ENCODE results near the gene HOXA4.

The HOXA4 gene

GRCh38 chr7:27168265-27168947 is 37.8 kb upstream of the HOXA4 start:
- DNase-seq: no peak

DNA sequence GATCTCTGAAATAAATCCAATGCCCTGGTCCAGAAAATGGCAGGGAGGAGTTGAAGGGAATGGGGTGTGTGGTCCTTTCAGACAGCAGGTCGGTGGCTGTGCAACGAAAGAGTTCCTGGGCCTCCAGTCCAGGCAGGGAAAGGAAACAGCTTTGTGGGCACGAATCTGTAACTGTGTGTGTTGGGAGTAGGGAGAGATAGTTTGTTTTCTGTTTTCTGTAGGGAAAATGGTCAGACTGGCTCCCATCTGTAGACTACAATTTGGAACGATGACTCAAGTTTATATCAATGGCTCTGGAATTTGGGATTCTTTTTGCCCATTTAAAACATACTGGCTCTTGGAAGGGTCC is 37.3 kb upstream of the HOXA4 start:
- no peak for DNase-seq

- DNase-seq: no peak
Measured at GRCh38 chr7:27166531-27167505, 36.3 kb upstream of the HOXA4 start.

DNA sequence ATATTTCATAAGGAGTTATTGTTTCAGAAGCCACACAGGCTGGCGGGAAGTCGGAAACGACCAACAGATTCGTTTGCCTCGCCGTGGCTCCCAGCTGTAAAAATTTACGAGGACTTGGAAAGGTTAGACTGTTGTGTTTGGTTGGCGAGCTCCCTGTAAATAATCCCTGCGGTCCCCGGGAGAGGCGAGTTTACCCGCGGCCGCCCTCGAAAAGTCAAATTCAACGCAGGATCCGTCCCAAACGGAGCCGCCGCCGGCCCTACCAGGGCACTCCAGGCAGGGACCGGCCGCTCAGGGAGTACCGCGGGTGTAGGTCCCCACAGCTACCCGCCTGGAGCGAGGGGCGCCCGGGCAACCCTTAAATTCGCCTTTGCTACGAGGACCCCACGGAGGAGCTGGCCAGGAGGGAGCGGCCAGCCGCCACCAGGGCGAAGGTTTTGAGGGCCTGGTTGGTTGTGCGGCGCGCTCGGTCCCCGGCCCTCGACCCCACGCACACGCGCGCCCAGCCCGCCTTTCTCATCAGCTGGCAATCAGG is 35.5 kb upstream of the HOXA4 start:
- DNase-seq: no peak

GRCh38 chr7:27165089-27165995 is 34.8 kb upstream of the HOXA4 start, which contains the start of gene HOXA9:
TSS of gene HOXA9 (minus strand) at chr7:27165537. CDS start at chr7:27165457, 80 bp downstream.
- DNase-seq: no peak

- DNase-seq: no peak
Measured at GRCh38 chr7:27164367-27165088, 34.0 kb upstream of the HOXA4 start.

GRCh38 chr7:27164045-27164366 is 33.4 kb upstream of the HOXA4 start:
- DNase-seq: no peak

- DNase-seq: no peak
Measured at GRCh38 chr7:27163288-27164044, 32.9 kb upstream of the HOXA4 start.

DNA sequence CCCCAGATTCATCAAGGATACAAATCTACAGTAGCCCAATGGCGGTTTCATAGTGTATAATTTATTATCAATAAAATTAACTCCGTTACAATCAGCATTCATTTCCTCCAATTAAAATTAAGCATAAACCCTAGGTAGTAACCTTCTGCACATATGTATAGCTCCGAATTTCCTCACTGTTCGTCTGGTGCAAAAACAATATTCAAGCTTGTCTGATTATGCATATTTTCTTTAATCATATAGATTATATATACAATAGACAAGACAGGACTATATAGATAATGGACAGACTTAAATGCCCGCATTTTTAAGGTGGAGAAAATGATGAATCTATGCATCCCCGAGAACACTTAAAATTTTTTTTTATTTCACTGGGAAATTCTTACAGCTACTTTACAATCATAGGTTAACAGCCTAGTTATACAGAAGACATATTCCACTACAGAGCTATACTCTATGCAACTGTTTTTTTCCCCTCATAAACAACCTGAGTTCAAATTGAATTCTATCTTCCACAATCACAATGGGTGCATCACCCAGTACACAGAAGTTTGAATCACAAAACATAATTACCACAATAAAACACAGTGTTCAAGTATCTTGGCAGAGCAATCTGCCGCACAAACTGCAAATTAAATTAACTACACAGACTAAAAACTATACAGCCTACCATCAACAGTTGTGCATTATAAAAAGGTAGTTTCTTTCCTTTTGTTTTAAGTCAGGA is 32.2 kb upstream of the HOXA4 start:
- DNase-seq: no peak

GRCh38 chr7:27161721-27162560 is 31.4 kb upstream of the HOXA4 start:
- DNase-seq: no peak

- no peak for DNase-seq
Measured at GRCh38 chr7:27161214-27161720, 30.7 kb upstream of the HOXA4 start.

DNA sequence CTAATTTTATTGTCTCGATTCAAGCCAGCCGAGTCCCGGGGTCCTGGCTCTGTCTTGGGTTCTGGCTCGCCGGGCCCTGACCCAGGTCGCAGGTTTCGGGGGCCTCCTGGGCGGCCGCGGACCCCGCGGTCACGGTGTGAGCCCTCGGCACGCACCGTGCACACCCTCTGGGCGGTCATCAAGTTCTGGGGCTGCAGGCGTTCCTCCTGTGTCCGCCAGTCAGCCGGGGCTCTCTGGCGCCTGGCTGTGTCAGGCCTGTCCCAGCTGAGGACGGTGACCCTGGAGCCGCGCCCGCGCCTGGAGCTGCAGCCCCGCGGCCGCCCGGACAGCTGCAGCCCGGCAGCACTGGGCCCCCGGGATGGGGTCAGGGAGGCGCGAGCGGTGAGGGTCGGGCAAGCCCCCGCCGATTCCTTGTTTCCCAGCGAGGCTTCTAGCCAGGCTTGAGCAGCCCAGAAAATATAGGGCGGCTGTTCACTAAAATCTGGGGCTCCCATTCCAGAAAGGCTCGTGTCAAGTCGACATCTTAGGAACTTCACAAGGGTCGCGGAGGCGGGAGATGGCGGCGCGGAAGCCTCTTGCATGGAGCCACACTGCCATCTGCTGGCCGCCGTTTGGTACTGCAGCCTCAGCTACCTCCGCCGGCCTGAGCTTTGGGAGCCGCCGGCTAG is 30.1 kb upstream of the HOXA4 start:
- peak; percentile 86 for DNase-seq

DNA sequence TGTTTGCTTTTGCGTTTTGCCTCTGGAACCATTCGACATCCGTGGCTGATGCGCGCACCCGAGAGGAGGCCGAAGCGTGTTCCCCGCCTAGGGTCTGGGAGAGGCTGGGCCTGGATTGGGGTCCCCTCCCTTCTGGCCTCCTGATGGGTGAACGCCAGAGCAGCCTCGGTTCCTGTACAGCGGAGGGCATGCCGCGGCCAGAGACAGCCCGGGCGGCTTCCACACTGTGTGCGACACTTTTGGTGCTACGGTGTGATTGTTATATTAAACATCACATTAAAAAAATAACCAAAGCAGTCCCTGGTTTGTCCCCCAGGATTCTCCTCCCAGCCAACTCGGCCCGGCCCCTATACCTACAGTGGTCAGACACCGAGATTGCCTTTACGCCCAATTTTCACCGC is 29.6 kb upstream of the HOXA4 start:
- no peak for DNase-seq

DNA sequence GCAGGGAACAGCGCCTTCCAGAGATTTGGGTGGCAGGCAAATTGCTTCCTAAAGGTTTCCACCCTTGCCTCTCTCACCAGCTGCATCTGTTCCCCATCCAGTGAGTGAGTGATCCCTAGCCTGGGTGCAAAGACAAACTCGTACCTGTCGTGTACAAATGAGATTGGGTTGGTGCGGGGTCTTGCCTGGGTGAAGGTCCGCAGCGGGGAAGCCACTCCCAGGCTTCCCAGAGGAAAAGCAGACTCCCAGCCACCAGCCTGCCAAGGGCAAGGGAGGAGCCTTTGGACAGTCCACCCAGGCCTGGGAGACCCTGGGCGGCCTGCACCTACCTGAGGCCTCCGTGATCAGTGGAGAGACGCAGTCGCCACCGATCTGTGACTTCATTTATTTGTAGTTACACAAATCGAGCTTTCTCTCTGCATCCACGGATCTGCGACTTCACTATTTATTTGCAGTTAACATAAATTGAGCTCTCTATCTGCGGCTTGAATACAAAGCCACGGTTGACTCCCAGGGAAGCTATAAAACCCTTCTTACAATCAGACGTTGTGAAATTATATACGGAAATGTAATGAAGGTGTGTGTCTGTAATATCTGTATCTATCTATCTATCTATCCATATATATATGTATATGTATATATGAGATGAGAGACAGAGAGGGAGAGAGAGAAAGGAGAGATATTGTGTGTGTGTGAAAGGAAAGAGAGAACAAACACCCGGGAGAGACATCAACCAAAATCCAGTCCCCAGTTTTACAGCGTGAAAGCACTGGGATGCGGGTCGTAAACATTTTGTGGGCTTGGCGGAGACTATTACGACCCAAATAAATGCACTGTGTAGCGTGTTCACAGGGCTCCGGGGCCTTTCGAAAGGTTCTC is 28.9 kb upstream of the HOXA4 start:
- no peak for DNase-seq

GRCh38 chr7:27158436-27159265 is 28.1 kb upstream of the HOXA4 start:
- no peak for DNase-seq

- no peak for DNase-seq
Measured at GRCh38 chr7:27157702-27158431, 27.3 kb upstream of the HOXA4 start.
